Stimulated activated naive CD8-positive, alpha-beta T cell treated with anti-CD3 and anti-CD28 coated beads, Interleukin-15, Interleukin-2, amounts not matched to agents 100 U/mL and 50 U/mL, for 24 hours (primary cell): ENCODE measurements around the gene CA12.
A peak's percentile ranks its signal among the peaks of the same experiment; 100 is the strongest.

Source experiments
- ATAC-seq: fragments of 150-1000 bp; cut with Tn5 transposase; one replicate; pipeline ENCODE4 v1.10.0; 2021
- DNase-seq: peaks from one replicate; pipeline ENCODE4 v3.0.0; 2021

Gene CA12

GRCh38 chr15:63306492-63307073 is 75.1 kb downstream of the CA12 start:
- DNase-seq (no peak), ATAC-seq (no peak)

GRCh38 chr15:63305260-63305659 is 76.4 kb downstream of the CA12 start:
- ATAC-seq (no peak), DNase-seq (no peak)

GRCh38 chr15:63301088-63301487 is 80.6 kb downstream of the CA12 start:
- ATAC-seq = no peak

GRCh38 chr15:63299943-63300575 is 81.6 kb downstream of the CA12 start:
- ATAC-seq = no peak

More at GRCh38 chr15:63301088-63301487, 80.6 kb downstream of the CA12 start:
- DNase-seq = no peak

GRCh38 chr15:63296195-63296594 is 85.5 kb downstream of the CA12 start:
- no peak for ATAC-seq
- no peak for DNase-seq

More at GRCh38 chr15:63299943-63300575, 81.6 kb downstream of the CA12 start:
- DNase-seq = no peak

- DNase-seq (no peak), ATAC-seq (no peak)
Measured at GRCh38 chr15:63295341-63295740, 86.3 kb downstream of the CA12 start.

- DNase-seq = no peak
- ATAC-seq = no peak
Measured at GRCh38 chr15:63294359-63294758, 87.3 kb downstream of the CA12 start.

GRCh38 chr15:63292771-63293170 is 88.9 kb downstream of the CA12 start:
- ATAC-seq (no peak), DNase-seq (no peak)

GRCh38 chr15:63292241-63292640 is 89.4 kb downstream of the CA12 start:
- no peak for DNase-seq
- ATAC-seq = no peak

- ATAC-seq (no peak), DNase-seq (no peak)
Measured at GRCh38 chr15:63291507-63291906, 90.1 kb downstream of the CA12 start.

- ATAC-seq (no peak), DNase-seq (no peak)
Measured at GRCh38 chr15:63288778-63289378, 92.8 kb downstream of the CA12 start.

- ATAC-seq (no peak), DNase-seq (no peak)
Measured at GRCh38 chr15:63288342-63288741, 93.3 kb downstream of the CA12 start.

GRCh38 chr15:63287109-63287508 is 94.5 kb downstream of the CA12 start:
- DNase-seq (no peak), ATAC-seq (no peak)

- DNase-seq (no peak), ATAC-seq (no peak)
Measured at GRCh38 chr15:63284335-63284734, 97.3 kb downstream of the CA12 start.

GRCh38 chr15:63283126-63283525 is 98.5 kb downstream of the CA12 start:
- no peak for ATAC-seq
- no peak for DNase-seq

GRCh38 chr15:63277893-63278456 is 103.7 kb downstream of the CA12 start:
- peak; percentile 30 for ATAC-seq
- no peak for DNase-seq

- ATAC-seq (peak; percentile 82), DNase-seq (peak; percentile 78)
Measured at GRCh38 chr15:63277038-63277892, 104.4 kb downstream of the CA12 start, which contains the start of gene APH1B. Gene APH1B (plus strand): TSS chr15:63277605. CDS start chr15:63277624, 19 bp downstream.

- no peak for ATAC-seq
- no peak for DNase-seq
Measured at GRCh38 chr15:63276342-63277037, 105.2 kb downstream of the CA12 start.

- DNase-seq = no peak
- no peak for ATAC-seq
Measured at GRCh38 chr15:63274427-63274826, 107.2 kb downstream of the CA12 start.
